H7 (cell line): ENCODE data around the gene RYR2. TPM values are rescaled to one million over a fixed set of nuclear protein-coding genes. Genes with fewer than 3 reads are reported as not detected.
A peak's percentile ranks its signal among the peaks of the same experiment; 100 is the strongest.

Experiments used
- DNase-seq: peaks from one replicate; pipeline ENCODE4 v3.0.0; 2012
- H3K27me3 ChIP-seq: 2 replicates; pipeline ENCODE4 v1.6.0; 2011; ENCODE audit warnings: mild to moderate bottlenecking, low read length; ENCODE audit not compliant: control insufficient read depth, insufficient read depth
- H3K36me3 ChIP-seq: replicated peaks from 2 replicates; pipeline ENCODE4 v1.5.1; 2011; ENCODE audit warnings: low read length; ENCODE audit not compliant: control insufficient read depth, insufficient read depth
- H3K4me3 ChIP-seq: 2 replicates; pipeline ENCODE4 v1.5.1; 2011; ENCODE audit warnings: low read depth, mild to moderate bottlenecking, control low read depth, low read length, moderate library complexity; ENCODE audit not compliant: insufficient read depth
- total RNA-seq: library from RNA; depleted of rRNA; stranded (reverse); fragments of >200 nt; shearing (Covaris generic); gene quantifications from 2 replicates; pipeline ENCODE4 v1.2.3, GENCODE V29; 2014

The RYR2 gene
- total RNA-seq, 1 experiment from 2014 or later, result 17.6 TPM

DNA sequence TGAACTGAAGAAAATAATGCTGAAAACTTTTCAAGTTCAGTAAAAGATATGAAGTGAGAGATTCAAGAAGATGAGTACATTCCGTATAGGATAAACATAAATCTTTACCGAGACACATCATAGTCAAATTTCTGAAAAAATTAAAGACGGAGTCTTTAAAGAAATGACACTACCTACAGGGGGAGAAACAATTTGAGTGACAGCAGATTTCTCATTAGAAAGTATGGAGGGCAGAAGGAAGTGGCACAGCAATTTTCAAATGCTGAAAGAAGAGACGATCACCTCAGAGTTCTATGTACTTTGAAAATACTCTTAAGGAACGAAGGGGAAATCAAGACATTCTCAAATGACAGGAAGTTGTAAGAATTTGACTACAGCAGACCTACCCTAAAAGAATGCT is 577.6 kb downstream of the RYR2 start:
- Histone ChIP-seq H3K27me3 (no peaks in the 10 kb centered on the region), H3K36me3 (peaks cover 4% of the 10 kb centered on the region), H3K4me3 (no peak overlapping the region)
- DNase-seq, result no peak

- Histone ChIP-seq H3K36me3 (no peaks in the 10 kb centered on the region), H3K4me3 (no peak overlapping the region), H3K27me3 (no peaks in the 10 kb centered on the region)
- no peak for DNase-seq
Measured at GRCh38 chr1:237634922-237635321, 592.9 kb downstream of the RYR2 start.

- H3K27me3 ChIP-seq, result no peaks in the 10 kb centered on the region
Measured at GRCh38 chr1:237638555-237638954, 596.6 kb downstream of the RYR2 start.

DNA sequence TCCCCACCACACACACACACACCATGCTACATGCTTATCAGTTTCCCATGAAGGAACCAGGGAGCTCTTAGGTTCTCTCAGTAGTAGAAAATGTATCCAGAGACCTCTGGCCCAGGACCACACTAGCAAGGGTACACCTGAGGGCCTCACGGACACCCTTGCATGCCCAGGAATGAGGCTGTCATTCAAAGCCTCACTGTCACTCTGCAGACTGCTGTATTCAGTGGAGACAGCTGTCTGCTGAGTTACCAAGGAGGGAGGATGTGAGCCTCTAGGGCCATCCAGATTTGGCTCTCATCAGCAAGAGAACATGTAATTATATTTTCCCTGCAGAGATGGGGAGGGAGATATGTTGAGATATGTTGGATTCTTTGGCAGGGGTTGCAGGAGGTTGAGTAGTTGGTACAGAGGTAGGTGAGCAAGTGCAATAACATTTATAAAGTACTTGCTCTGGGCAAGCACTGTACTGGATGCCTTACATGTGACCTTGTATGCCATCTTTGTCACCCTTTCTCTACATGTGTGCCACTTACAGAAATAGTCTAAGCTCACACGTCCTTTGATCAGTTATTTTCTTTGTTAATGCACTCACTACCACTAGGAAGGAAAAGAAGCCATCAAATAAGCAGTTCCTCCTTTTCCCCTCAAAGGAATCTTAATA is 598.2 kb downstream of the RYR2 start:
- DNase-seq, result no peak
- Histone ChIP-seq H3K27me3 (no peaks in the 10 kb centered on the region), H3K36me3 (no peaks in the 10 kb centered on the region), H3K4me3 (no peak overlapping the region)

More at GRCh38 chr1:237638555-237638954, 596.6 kb downstream of the RYR2 start:
- Histone ChIP-seq H3K4me3 (no peak overlapping the region), H3K36me3 (no peaks in the 10 kb centered on the region)
- DNase-seq, result no peak

DNA sequence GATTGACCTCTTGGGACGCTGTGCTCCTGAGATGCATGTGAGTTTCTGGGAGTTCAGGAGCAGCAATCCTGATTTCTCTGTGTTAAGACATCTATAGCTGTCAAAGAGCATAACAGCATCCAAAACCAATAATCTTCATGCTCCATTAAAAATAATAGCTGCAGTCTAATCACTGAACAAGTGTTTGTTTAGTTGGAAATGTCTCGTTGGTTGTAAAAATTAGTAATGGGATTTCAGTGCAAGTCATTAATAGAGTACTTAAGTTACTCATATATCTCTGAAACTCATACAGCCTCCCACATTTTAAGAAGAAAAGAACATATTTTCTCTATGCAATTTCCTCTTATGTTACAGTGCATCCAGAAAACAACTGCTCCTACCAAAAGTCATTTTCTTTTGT is 599.0 kb downstream of the RYR2 start:
- H3K27me3 ChIP-seq, result no peaks in the 10 kb centered on the region
- no peak overlapping the region for H3K4me3 ChIP-seq
- H3K36me3 ChIP-seq, result no peaks in the 10 kb centered on the region
- no peak for DNase-seq

- no peak for DNase-seq
- Histone ChIP-seq H3K27me3 (no peaks in the 10 kb centered on the region), H3K4me3 (no peak overlapping the region), H3K36me3 (no peaks in the 10 kb centered on the region)
Measured at GRCh38 chr1:237650809-237651208, 608.8 kb downstream of the RYR2 start.

DNA sequence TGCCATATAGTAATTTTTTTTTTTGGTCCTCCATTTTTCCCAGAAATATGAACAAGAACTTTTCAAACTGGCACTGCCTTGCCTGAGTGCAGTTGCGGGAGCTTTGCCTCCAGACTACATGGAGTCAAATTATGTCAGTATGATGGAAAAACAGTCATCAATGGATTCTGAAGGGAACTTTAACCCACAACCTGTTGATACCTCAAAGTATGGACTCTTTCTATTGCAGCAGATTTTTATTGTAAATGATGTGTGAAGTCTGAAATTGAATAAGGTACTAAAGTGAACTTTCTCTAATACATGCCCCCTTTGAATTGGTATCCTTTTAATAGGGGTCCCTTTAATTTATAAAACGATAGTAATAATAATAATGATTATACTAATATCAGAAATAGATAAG is 613.8 kb downstream of the RYR2 start:
- DNase-seq, result no peak
- Histone ChIP-seq H3K36me3 (no peaks in the 10 kb centered on the region), H3K4me3 (no peak overlapping the region), H3K27me3 (no peaks in the 10 kb centered on the region)

DNA sequence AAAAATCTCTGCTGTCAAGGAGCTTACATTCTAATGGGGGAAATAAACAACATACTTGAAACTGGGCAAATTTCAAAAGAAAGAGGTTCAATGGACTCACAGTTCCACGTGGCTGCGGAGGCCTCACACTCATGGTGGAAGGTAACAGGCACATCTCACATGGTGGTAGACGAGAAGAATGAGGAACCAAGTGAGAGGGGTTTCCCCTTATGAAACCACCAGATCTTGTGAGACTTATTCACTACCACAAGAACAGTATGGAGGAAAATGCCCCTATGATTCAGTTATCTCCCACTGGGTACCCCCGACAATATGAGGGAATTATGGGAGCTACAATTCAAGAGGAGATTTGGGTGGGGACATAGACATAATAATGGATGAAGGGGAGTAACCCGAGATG is 622.4 kb downstream of the RYR2 start:
- DNase-seq, result no peak
- no peaks in the 10 kb centered on the region for H3K36me3 ChIP-seq
- no peak overlapping the region for H3K4me3 ChIP-seq
- no peaks in the 10 kb centered on the region for H3K27me3 ChIP-seq

DNA sequence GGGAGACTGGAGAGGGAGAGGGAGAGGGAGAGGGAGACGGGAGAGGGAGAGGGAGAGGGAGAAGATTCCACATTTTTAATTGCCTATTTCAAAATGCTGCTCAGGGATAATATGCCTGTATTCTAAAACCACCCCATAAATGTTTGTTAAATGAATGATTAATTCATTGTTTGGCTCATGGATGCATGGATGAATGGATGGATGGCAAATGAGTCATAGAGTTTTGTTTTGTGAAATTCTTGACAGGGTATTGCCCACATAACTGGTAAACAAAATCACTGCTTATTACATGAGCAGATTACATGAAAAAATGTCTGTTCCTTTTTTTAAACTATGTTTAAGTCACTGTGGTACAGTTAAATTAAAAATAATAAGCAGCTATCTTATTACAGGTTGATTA is 628.3 kb downstream of the RYR2 start:
- no peak for DNase-seq
- Histone ChIP-seq H3K4me3 (no peak overlapping the region), H3K36me3 (no peaks in the 10 kb centered on the region), H3K27me3 (no peaks in the 10 kb centered on the region)

GRCh38 chr1:237671262-237671661 is 629.3 kb downstream of the RYR2 start:
- H3K36me3 ChIP-seq, result no peaks in the 10 kb centered on the region
- no peaks in the 10 kb centered on the region for H3K27me3 ChIP-seq
- no peak for DNase-seq

GRCh38 chr1:237671935-237672334 is 630.0 kb downstream of the RYR2 start:
- Histone ChIP-seq H3K4me3 (no peak overlapping the region), H3K36me3 (no peaks in the 10 kb centered on the region)

More at GRCh38 chr1:237671262-237671661, 629.3 kb downstream of the RYR2 start:
- no peak overlapping the region for H3K4me3 ChIP-seq

DNA sequence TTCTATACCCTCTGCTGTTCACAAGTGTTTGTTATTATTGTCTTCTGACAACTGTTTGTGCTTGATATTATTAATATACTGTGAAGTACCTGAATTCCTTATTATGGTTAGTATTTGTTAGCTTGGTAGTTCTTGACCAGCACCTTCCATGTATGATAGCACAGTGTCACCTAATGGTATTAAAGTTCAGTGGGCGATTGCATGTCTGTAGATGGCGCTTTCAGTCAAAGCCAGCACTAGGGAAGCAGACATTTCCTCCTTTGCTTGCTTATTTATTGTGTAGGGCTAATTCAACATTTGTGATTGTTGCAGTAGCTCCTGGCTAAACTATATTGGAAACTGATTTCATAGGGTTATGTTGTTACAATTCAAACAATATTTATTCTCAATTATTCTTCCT is 630.8 kb downstream of the RYR2 start:
- no peaks in the 10 kb centered on the region for H3K36me3 ChIP-seq
- peak; percentile 8 for DNase-seq
- H3K27me3 ChIP-seq, result no peaks in the 10 kb centered on the region
- no peak overlapping the region for H3K4me3 ChIP-seq

More at GRCh38 chr1:237671935-237672334, 630.0 kb downstream of the RYR2 start:
- DNase-seq, result no peak
- no peaks in the 10 kb centered on the region for H3K27me3 ChIP-seq

GRCh38 chr1:237673631-237674030 is 631.6 kb downstream of the RYR2 start:
- Histone ChIP-seq H3K27me3 (no peaks in the 10 kb centered on the region), H3K36me3 (no peaks in the 10 kb centered on the region), H3K4me3 (no peak overlapping the region)
- DNase-seq, result no peak

GRCh38 chr1:237677979-237678378 is 636.0 kb downstream of the RYR2 start:
- DNase-seq, result no peak
- no peak overlapping the region for H3K4me3 ChIP-seq
- H3K27me3 ChIP-seq, result no peaks in the 10 kb centered on the region
- H3K36me3 ChIP-seq, result no peaks in the 10 kb centered on the region

- Histone ChIP-seq H3K4me3 (no peak overlapping the region), H3K27me3 (no peaks in the 10 kb centered on the region), H3K36me3 (no peaks in the 10 kb centered on the region)
- no peak for DNase-seq
Measured at GRCh38 chr1:237679687-237680086, 637.7 kb downstream of the RYR2 start.

DNA sequence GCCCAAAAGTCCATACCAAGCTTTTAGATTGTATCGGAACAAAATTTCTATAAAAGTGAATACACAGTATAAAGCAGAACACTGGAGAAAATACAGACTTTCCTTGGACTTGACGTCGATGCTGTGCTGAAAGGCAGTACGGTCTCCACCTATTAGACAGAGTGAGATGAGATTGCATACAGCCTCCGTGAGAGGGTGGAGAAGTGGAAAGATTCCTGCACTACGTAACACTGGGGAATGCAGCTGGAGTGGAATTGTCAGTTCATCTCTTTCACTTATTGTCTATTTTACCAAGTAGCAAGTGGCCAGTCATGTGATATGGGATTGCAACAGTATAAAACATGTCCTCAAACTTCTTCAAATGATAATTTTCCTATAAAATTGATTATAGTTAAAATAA is 639.2 kb downstream of the RYR2 start:
- H3K27me3 ChIP-seq, result no peaks in the 10 kb centered on the region
- H3K36me3 ChIP-seq, result no peaks in the 10 kb centered on the region
- H3K4me3 ChIP-seq, result no peak overlapping the region
- no peak for DNase-seq
